Measurements from ENCODE around the gene C1QTNF1. TPM values are rescaled to one million over a fixed set of nuclear protein-coding genes. Genes with fewer than 3 reads are reported as not detected.

The C1QTNF1 gene
- total RNA-seq, 2 donors from 2014 or later: not detected

DNA sequence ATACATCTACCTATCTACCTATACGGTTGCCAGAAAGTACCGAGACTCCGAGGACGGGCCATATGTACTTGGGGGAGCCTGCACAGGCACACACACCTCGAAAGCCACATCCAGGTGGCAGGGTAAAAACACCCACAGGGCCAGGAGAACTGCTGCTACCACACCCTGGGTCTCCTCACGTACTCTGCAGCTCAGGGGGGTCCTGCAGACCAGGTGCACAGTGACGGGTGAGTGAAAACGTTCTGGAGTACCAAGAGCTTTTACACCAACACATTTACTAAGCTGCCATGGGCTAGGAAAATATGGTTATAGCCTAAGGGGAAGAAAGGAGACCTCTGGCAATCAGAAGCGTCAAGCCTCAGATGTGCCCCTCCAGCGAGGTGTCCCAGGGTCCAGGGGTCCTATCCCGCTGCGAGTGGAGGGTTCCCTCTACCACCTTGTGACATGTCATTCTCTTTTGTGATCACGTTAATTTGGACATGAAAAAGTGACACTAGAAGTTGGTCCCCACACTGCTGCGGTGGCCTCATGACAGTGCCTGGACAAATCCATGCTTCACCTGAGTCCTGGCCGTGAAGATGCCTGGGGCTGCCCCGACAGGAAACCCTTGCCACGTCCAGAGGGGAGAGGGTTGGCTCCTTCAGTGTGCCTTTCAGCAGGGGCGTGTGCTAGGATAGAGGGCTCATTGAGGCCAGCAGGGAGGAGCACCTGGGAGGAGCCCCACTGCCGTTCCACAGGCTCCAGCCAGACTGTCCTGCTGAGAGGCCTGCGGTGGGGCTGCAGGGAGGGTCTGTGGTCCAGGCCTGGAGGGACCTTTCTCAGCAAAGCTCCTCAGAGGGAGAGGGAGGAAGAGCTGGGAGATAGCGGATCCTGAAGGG lies 16.2 kb upstream of the C1QTNF1 start:
- Mint-ChIP-seq H3K27ac (peak overlapping the region; percentile 99), H3K9me3 (no peaks in the 10 kb centered on the region), H3K4me1 (peaks cover 25% of the 10 kb centered on the region)

DNA sequence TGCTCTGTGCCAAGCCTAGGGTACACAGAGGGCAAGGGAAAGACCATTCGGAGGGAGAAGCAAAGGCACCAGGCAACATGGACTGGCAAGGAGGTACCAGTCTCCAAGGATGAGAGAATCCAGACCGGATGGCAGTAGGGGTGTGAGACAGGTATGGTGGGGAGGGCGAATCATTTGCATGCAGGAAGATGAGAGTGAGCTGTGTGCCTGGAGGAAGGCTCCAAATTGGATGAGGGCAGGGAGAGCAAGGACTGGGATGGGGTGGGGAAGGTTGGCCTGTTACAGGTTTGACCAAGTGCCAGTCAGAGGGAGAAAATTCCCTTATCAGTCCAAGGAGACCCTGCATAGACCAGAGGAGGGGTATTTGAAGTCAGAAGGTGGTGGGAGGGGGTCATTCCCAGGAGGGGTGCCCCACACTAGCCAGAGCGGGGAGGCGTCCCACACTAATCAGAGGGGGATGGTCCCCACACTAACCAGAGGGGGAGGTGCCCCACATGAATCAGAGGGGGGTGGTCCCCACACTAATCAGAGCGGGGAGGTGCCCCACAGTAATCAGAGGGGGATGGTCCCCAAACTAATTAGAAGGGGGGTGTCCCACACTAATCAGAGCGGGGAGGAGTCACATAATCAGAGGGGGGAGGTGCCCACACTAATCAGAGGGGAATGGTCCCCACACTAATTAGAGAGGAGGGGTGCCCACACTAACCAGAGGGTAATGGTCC lies 15.1 kb upstream of the C1QTNF1 start:
- H3K27me3 Mint-ChIP-seq: no peaks in the 10 kb centered on the region
- H3K27ac Mint-ChIP-seq: peak overlapping the region; percentile 99
- H3K9me3 Mint-ChIP-seq: no peaks in the 10 kb centered on the region
- peak overlapping the region; percentile 96 for H3K4me3 Mint-ChIP-seq
- peaks cover 25% of the 10 kb centered on the region for H3K4me1 Mint-ChIP-seq
- H3K36me3 Mint-ChIP-seq (ENCODE audit: low read depth): peaks cover 35% of the 10 kb centered on the region
- peak; percentile 12 for ATAC-seq (replicated peaks)

More for the DNA sequence above, 16.2 kb upstream of the C1QTNF1 start:
- Mint-ChIP-seq H3K27me3 (no peaks in the 10 kb centered on the region), H3K4me3 (peak overlapping the region; percentile 96), H3K36me3 (ENCODE audit: low read depth) (peaks cover 38% of the 10 kb centered on the region)
- no peak for ATAC-seq (replicated peaks)

DNA sequence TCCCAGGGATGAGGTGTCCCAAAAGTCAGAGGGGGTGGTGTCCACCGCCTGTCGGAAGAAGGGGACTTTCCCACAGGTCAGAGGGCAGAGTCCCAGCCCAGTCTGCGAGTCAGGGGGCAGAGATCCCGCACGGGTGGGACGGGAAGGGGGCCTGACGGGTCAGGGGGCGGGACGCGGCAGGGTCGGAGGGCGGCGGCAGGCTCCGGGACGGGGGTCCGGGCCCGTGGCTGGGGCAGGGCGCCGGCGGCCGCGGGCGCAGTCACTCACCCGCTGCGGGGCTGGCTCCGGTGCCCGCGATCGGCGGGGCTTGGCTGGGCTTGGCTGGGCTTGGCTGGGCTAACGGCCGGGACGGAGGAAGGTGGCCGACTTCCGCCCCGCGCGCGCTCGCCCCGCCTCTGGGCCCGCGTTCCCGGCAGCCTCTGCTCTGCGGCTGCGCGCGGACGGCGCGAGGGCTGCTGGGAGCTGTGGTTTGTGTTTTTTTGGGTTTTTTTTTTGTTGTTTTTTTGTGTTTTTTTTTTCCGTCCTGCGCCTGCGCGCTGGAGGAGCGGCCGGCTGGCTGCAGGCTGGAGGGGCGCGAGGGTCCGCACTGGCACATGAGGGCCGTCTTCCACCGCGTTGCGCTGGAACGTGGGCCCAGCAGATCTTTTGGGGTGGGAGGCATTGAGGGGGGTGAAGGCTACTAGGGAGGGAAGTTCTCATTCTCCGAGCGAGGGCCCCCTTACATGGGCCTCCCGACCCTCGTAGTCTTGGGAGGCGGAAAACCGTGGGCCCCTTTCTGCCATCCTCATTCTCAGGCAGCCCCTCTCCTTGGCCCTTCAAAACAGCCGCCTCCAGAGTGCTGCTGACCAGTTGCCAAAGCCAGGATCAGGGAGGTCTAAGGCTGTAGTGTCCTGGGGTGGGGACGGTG lies 14.3 kb upstream of the C1QTNF1 start, which contains the start of gene CANT1:
Gene CANT1 (minus strand): TSS at position 368 of the 907 bp plus-strand sequence. CDS start 12,142 bp downstream, outside the sequence.
- Mint-ChIP-seq H3K27me3 (peaks cover 4% of the 10 kb centered on the region), H3K9me3 (no peaks in the 10 kb centered on the region), H3K4me3 (peak within 1 kb of the TSS; percentile 96), H3K36me3 (ENCODE audit: low read depth) (peaks cover 35% of the 10 kb centered on the region), H3K27ac (peak within 1 kb of the TSS; percentile 99), H3K4me1 (peaks cover 25% of the 10 kb centered on the region)
- peak; percentile 97 for ATAC-seq (replicated peaks)

DNA sequence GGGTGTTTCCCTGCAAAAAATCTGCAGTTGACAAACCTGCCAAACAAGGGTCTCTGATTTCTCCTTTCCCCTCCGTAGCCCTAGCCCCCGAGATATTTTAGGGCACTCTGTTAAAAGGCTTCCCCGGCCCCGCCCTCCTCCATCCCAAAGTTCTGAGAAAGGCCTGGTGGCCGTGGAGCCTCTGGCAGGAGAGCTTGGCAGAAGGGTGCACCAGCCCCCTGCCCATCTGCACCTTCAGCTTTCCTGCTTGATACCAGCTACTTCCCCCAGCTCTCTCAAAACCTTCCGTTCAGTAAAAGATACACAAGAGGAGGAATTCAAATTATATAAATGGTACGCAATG lies 13.7 kb upstream of the C1QTNF1 start:
- peaks cover 4% of the 10 kb centered on the region for H3K27me3 Mint-ChIP-seq
- H3K4me3 Mint-ChIP-seq: peak overlapping the region; percentile 96
- H3K4me1 Mint-ChIP-seq: peaks cover 25% of the 10 kb centered on the region
- peak overlapping the region; percentile 99 for H3K27ac Mint-ChIP-seq
- ATAC-seq (replicated peaks): no peak
- no peaks in the 10 kb centered on the region for H3K9me3 Mint-ChIP-seq
- peaks cover 35% of the 10 kb centered on the region for H3K36me3 Mint-ChIP-seq (ENCODE audit: low read depth)

DNA sequence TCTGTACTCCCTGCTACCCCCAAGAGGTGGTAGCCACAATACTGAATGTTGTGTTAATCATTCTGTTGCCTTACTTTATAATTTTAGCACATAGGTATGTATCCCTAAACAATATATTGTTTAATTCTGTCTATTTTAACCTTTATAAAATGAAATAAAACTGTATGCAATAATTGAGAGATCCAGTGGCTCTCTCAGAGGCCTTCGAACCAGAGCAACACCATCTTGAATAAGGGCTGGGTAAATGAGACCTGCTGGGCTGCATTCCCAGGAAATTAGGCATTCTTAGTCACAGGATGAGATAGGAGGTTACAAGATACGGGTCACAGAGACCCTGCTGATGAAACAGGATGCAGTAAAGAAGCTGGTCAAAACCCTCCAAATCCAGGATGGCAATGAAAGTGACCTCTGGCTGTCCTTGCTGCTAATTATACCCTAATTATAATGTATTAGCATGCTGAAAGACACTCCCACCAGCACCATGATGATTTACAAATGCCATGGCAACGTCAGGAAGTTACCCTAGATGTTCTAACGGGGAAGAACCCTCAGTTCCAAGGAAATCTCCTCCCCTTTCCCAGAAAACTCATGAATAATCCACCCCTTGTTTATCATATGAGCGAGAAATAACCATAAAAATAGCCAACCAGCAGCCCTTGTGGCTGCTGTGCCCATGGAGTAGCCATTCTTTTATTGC lies 12.4 kb upstream of the C1QTNF1 start:
- peak overlapping the region; percentile 99 for H3K27ac Mint-ChIP-seq

DNA sequence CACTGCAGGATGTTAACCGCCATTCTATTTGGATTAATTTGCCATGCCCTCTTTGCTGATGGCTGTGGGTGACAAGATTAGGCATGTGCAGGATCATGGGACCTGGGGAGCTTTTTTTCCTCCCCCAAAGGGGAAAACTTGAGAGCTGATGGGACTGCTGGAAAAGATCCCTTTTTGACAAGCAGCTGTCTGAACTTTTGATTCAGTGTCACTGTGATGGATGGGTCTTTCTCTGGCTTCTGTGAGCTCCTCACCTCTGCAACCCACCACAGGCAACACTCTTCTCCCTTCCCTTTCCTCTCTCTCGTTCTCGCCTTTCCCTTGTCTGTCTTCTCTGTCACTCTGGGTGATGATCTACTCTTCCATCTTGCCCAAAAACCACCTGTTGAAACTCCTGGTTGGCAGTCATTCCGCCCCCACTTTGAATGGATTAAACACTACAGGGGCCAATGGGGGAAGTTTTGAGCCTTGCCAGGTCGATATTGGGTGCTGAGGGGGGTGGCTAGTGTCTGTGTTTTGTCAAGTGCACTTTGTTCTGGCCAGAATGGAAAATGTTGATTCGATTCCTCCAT lies 11.3 kb upstream of the C1QTNF1 start:
- no peak for ATAC-seq (replicated peaks)
- H3K27me3 Mint-ChIP-seq: peaks cover 4% of the 10 kb centered on the region
- peaks cover 9% of the 10 kb centered on the region for H3K4me1 Mint-ChIP-seq
- no peak overlapping the region for H3K27ac Mint-ChIP-seq
- H3K36me3 Mint-ChIP-seq (ENCODE audit: low read depth): peaks cover 25% of the 10 kb centered on the region
- no peaks in the 10 kb centered on the region for H3K9me3 Mint-ChIP-seq
- no peak overlapping the region for H3K4me3 Mint-ChIP-seq

More for the DNA sequence above, 12.4 kb upstream of the C1QTNF1 start:
- Mint-ChIP-seq H3K36me3 (ENCODE audit: low read depth) (peaks cover 35% of the 10 kb centered on the region), H3K4me1 (peaks cover 19% of the 10 kb centered on the region), H3K9me3 (no peaks in the 10 kb centered on the region), H3K4me3 (peak overlapping the region; percentile 96), H3K27me3 (peaks cover 4% of the 10 kb centered on the region)
- no peak for ATAC-seq (replicated peaks)

DNA sequence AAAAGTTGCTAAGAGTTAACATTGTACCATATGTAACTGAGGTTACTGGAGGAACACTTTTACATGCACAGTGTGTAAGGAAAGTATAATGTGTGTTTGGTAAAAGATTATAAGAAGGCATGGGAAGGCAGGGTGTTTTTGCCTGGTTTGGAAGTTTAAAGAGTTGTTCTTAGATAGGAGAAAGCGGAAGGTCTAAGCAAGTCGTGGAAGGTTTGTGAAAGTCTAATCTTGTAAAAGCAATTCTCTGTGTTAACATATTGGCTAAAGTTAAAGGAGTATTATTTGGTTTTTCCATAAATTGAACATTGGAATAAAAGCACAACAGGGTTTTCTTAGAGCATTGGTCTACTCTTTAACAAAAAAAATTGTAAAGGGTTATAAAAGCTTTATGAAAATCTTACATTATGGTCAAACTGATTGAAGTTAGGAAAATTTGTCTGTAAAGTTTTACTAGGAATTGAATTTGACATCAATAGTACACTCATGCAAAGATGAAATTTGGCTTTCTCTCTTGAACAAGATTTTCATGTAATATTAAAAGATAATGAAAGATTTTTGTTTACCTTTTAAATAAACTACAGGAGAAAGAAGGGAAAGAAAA lies 9.7 kb upstream of the C1QTNF1 start:
- Mint-ChIP-seq H3K9me3 (no peaks in the 10 kb centered on the region), H3K27me3 (peaks cover 7% of the 10 kb centered on the region), H3K4me3 (no peak overlapping the region)

DNA sequence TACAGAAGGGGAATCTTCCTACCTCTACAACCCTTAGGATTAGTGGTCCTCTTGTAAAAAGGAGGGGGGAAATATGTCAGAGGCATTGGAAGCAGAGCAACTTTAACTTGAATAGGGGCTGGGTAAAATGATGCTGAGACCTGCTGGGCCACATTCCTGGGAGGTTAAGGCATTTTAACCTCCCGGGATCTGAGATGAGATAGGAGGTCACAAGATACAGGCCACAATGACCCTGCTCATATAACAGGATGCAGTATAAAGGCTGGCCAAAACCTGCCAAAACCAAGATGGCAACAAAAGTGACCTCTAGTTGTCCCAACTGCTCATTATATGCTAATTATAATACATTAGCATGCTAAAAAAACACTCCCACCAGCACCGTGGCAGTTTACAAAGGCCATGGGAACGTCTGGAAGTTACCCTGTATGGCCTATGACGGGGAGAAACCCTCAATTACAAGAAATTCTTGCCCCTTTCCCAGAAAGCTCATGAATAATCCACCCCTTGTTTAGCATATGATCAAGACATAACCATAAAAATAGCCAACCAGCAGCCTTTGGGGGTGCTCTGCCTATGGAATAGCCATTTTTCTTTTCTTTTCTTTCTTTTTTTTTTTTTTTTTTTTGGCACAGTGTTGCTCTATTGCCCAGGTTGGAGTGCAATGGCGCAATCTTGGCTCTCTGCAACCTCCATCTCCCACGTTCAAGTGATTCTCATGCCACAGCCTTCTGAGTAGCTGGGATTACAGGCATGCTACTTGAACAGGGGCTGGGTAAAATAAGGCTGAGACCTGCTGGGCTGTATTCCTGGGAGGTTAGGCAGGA lies 6.2 kb upstream of the C1QTNF1 start:
- Mint-ChIP-seq H3K9me3 (no peaks in the 10 kb centered on the region), H3K4me3 (no peak overlapping the region), H3K27me3 (peaks cover 7% of the 10 kb centered on the region), H3K27ac (no peak overlapping the region), H3K36me3 (ENCODE audit: low read depth) (no peaks in the 10 kb centered on the region), H3K4me1 (no peaks in the 10 kb centered on the region)
- ATAC-seq (replicated peaks): no peak

More for the DNA sequence above, 9.7 kb upstream of the C1QTNF1 start:
- H3K36me3 Mint-ChIP-seq (ENCODE audit: low read depth): peaks cover 9% of the 10 kb centered on the region
- no peaks in the 10 kb centered on the region for H3K4me1 Mint-ChIP-seq
- no peak overlapping the region for H3K27ac Mint-ChIP-seq
- ATAC-seq (replicated peaks): no peak

DNA sequence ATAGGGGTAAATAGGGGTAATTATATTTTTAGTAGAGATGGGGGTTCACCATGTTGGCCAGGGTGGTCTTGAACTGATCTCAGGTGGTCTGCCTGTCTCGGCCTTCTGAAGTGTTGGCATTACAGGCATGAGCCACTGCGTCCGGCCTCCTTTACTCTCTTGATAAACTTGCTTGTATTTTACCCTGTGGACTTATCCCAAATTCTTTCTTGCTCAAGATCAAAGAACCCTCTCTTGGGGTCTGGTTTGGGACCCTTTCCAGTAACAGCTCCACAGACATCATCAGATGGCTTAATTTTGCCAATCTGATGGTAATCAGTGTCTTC lies 5.6 kb upstream of the C1QTNF1 start:
- H3K4me1 Mint-ChIP-seq: no peaks in the 10 kb centered on the region
- H3K27ac Mint-ChIP-seq: no peak overlapping the region
- H3K9me3 Mint-ChIP-seq: no peaks in the 10 kb centered on the region
- H3K36me3 Mint-ChIP-seq (ENCODE audit: low read depth): no peaks in the 10 kb centered on the region
- H3K27me3 Mint-ChIP-seq: peaks cover 7% of the 10 kb centered on the region
- no peak overlapping the region for H3K4me3 Mint-ChIP-seq
- no peak for ATAC-seq (replicated peaks)

DNA sequence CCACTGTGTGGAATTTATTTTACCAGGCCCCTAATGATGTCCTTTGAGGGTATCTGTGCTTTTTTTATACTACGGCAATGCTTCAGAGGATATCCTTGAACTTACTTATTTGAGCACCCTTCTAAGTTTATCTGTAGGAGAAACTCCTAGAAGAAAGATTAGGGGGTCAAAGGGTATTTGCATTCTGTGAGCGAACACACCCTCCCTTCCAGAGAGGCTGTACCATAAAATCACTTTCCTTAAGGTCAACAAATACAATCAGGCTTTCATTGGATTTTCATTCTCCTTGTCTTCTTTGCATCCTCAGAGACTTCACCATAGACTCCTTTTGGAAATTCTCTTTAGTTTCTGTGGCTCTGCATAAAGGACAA lies 4.7 kb upstream of the C1QTNF1 start:
- no peak overlapping the region for H3K4me3 Mint-ChIP-seq
- no peaks in the 10 kb centered on the region for H3K36me3 Mint-ChIP-seq (ENCODE audit: low read depth)
- peaks cover 3% of the 10 kb centered on the region for H3K27me3 Mint-ChIP-seq
- H3K9me3 Mint-ChIP-seq: no peaks in the 10 kb centered on the region
- ATAC-seq (replicated peaks): no peak
- no peaks in the 10 kb centered on the region for H3K4me1 Mint-ChIP-seq
- no peak overlapping the region for H3K27ac Mint-ChIP-seq

DNA sequence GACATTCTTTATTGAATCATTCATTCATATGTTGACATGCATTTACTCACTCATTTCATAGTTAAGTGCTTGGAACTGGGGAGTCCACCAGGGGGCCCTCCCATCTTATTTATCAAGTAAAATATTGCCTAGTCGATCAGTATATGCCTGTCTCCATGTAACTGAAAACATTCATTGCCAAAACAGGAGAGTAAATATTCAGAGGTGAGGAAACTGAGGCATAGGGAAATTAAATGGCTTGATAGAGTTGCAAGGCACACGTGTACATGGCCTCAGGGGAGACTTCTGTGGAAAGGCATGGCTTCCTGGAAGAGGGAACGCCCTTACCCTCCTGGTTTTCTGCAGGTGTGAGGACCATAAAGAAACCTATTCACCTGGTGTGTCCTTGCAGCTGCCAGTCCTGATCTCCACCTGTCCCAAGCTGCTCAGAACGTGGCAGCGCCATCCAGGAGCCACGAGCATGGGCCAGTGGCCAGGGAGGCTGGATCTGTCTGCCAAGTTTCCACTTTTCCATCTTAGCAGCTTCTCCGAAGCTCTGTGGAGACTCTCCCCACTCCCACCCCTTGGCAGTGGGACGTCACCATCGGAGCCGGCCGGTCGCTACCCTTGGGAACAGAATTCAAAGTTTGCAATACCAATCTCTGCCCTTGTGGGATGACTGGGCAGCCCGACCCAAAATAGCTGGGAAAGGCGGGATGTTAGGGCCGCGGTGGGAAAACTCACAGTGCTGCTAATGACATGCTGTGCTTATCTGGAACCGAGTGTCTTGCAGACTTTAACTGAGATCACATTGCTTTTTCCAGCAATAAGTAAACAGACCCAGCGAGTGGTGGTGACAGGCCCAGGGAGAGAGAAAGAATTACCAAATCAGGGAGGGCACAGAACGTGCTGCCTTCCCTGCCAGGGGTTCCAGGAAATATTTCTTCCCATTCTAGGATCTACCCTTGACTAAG lies 4.1 kb upstream of the C1QTNF1 start:
- ATAC-seq (replicated peaks): peak; percentile 48
- no peak overlapping the region for H3K27ac Mint-ChIP-seq
- no peaks in the 10 kb centered on the region for H3K36me3 Mint-ChIP-seq (ENCODE audit: low read depth)
- no peaks in the 10 kb centered on the region for H3K4me1 Mint-ChIP-seq
- no peak overlapping the region for H3K4me3 Mint-ChIP-seq
- H3K9me3 Mint-ChIP-seq: no peaks in the 10 kb centered on the region
- peaks cover 3% of the 10 kb centered on the region for H3K27me3 Mint-ChIP-seq

Data from activated T-helper 17 cell treated with anti-CD3 and anti-CD28 coated beads, Interleukin-2, amount 50 U/mL, for 72 hours (primary cell).